ENCODE measurements around the gene XXYLT1. TPM values are rescaled to one million over a fixed set of nuclear protein-coding genes. Genes with fewer than 3 reads are reported as not detected.

The XXYLT1 gene
- total and polyA plus RNA-seq, 9 of the 15 experiments (the other 6 are each of a cell fraction or from before 2014, with no cell fraction given) = 1.9 to 18.9 (median 15.0) TPM

GRCh38 chr3:195150181-195151118 lies 120.5 kb downstream of the XXYLT1 start (continued):
- TF ChIP-seq TSHZ1 (CRISPR knock-in tag; IDR thresholded peaks at IDR 0.05) (no peak), KHSRP (IDR thresholded peaks at IDR 0.05) (no peak), RBM25 (IDR thresholded peaks at IDR 0.05; ENCODE audit: low read depth, low read length, severe bottlenecking) (peak; percentile 98), MTF1 (CRISPR knock-in tag; IDR thresholded peaks at IDR 0.05; ENCODE audit: borderline replicate concordance) (no peak), MEF2D (tag; conservative IDR thresholded peaks at IDR 0.05; ENCODE audit: low read depth) (peak; percentile 76; the same call in 1 of the 2 replicates), BCLAF1 (IDR thresholded peaks at IDR 0.05; ENCODE audit: borderline replicate concordance in 1 of 2, control insufficient read depth in 1 of 2, low read depth in 2 of 2, low read length in 1 of 2) (no peak), CREB3 (tag; conservative IDR thresholded peaks at IDR 0.05; ENCODE audit: low read depth) (0 out of 2 replicates have a peak, but pooled peaks have one; percentile 75), NCOA4 (IDR thresholded peaks at IDR 0.05; ENCODE audit: partially characterized antibody) (peak; percentile 78), CBX5 (IDR thresholded peaks at IDR 0.05; ENCODE audit: borderline replicate concordance, low read depth) (no peak), FIP1L1 (IDR thresholded peaks at IDR 0.05; ENCODE audit: low read depth, low read length, poor library complexity, severe bottlenecking) (no peak), CBFA2T2 (conservative IDR thresholded peaks at IDR 0.05) (peak; percentile 45), EGR1 (conservative IDR thresholded peaks at IDR 0.05) (no peak), EWSR1 (IDR thresholded peaks at IDR 0.05; ENCODE audit: borderline replicate concordance, low read depth, partially characterized antibody) (no peak), ZKSCAN1 (IDR thresholded peaks at IDR 0.05; ENCODE audit: low read depth, low read length) (0 out of 2 replicates have a peak, but pooled peaks have one; percentile 20), WHSC1 (IDR thresholded peaks at IDR 0.05; ENCODE audit: low read length) (no peak), PTBP1 (IDR thresholded peaks at IDR 0.05; ENCODE audit: low read depth, low read length) (peak; percentile 97), NR0B1 (IDR thresholded peaks at IDR 0.05; ENCODE audit: partially characterized antibody) (no peak), BCOR (IDR thresholded peaks at IDR 0.05) (peak; percentile 99)

All from K562 (cell line).